GM18870 (cell line): ENCODE measurements around the gene CTNND2.

Experiments
- ATAC-seq: cut with Tn5 transposase; IDR thresholded peaks from one replicate; pipeline ENCODE4 v1.9.1; 2021; ENCODE audit warnings: moderate library complexity; ENCODE audit not compliant: unreplicated experiment

CTNND2 gene

GRCh38 chr5:11277323-11277722 is 626.9 kb downstream of the CTNND2 start:
- no peak for ATAC-seq

GRCh38 chr5:11273180-11273903 is 630.9 kb downstream of the CTNND2 start:
- ATAC-seq, result no peak

GRCh38 chr5:11269515-11269914 is 634.7 kb downstream of the CTNND2 start:
- ATAC-seq, result no peak

GRCh38 chr5:11268891-11269290 is 635.4 kb downstream of the CTNND2 start:
- no peak for ATAC-seq

GRCh38 chr5:11266331-11266730 is 637.9 kb downstream of the CTNND2 start:
- no peak for ATAC-seq

GRCh38 chr5:11261241-11261640 is 643.0 kb downstream of the CTNND2 start:
- ATAC-seq, result no peak

GRCh38 chr5:11258001-11258400 is 646.2 kb downstream of the CTNND2 start:
- no peak for ATAC-seq

- no peak for ATAC-seq
Observed at GRCh38 chr5:11252523-11252922, 651.7 kb downstream of the CTNND2 start.

- ATAC-seq, result no peak
Observed at GRCh38 chr5:11252075-11252474, 652.2 kb downstream of the CTNND2 start.

- ATAC-seq, result no peak
Observed at GRCh38 chr5:11251247-11251646, 653.0 kb downstream of the CTNND2 start.

GRCh38 chr5:11248966-11249365 is 655.3 kb downstream of the CTNND2 start:
- ATAC-seq, result no peak

GRCh38 chr5:11247224-11247623 is 657.0 kb downstream of the CTNND2 start:
- no peak for ATAC-seq

- ATAC-seq, result no peak
Observed at GRCh38 chr5:11240293-11241190, 663.7 kb downstream of the CTNND2 start.

- ATAC-seq, result no peak
Observed at GRCh38 chr5:11239261-11240015, 664.8 kb downstream of the CTNND2 start.

GRCh38 chr5:11234501-11234911 is 669.7 kb downstream of the CTNND2 start:
- ATAC-seq, result no peak

GRCh38 chr5:11230890-11231289 is 673.4 kb downstream of the CTNND2 start:
- ATAC-seq, result no peak

GRCh38 chr5:11227064-11227463 is 677.2 kb downstream of the CTNND2 start:
- no peak for ATAC-seq

GRCh38 chr5:11224436-11225187 is 679.6 kb downstream of the CTNND2 start:
- ATAC-seq, result no peak

- no peak for ATAC-seq
Observed at GRCh38 chr5:11222169-11222568, 682.1 kb downstream of the CTNND2 start.

GRCh38 chr5:11214864-11215644 is 689.2 kb downstream of the CTNND2 start:
- ATAC-seq, result no peak
